Fibroblast of skin of back (primary cell): ENCODE data around the gene CDK2AP2. TPM values are rescaled to one million over a fixed set of nuclear protein-coding genes. Genes with fewer than 3 reads are reported as not detected.
A peak's percentile ranks its signal among the peaks of the same experiment; 100 is the strongest.
"Not testable (repeated sequence)": the region's sequence is repeated elsewhere in the genome, so short reads cannot be mapped to it uniquely, and the experiment has no call there.

Experiments used
- DNase-seq: peaks from one replicate; pipeline ENCODE4 v3.0.0-alpha.2; 2013
- polyA plus RNA-seq, 2 experiments: library from polyadenylated mRNA; unstranded; fragments of 120-200 nt; gene quantifications; one replicate each; pipeline ENCODE4 v1.2.1, GENCODE V29; 2013; ENCODE audit not compliant: insufficient read length in 2 of 2

The CDK2AP2 gene
- 76.6 TPM for polyA plus RNA-seq (2013, experiment 1 of 2; ENCODE audit: insufficient read length)
- 44.9 TPM for polyA plus RNA-seq (2013, experiment 2 of 2; ENCODE audit: insufficient read length)

- DNase-seq, result peak; percentile 100
Observed at GRCh38 chr11:67507864-67508485, at the start of gene CDK2AP2. CDK2AP2 (minus strand) TSS chr11:67508162; CDS start chr11:67508082, 80 bp downstream.

GRCh38 chr11:67556244-67556643 lies 48.3 kb upstream of the CDK2AP2 start:
- DNase-seq, result no peak

- DNase-seq, result not testable (repeated sequence)
Observed at GRCh38 chr11:67551697-67552096, 43.7 kb upstream of the CDK2AP2 start.

- no peak for DNase-seq
Observed at GRCh38 chr11:67551127-67551526, 43.2 kb upstream of the CDK2AP2 start.

- no peak for DNase-seq
Observed at GRCh38 chr11:67548555-67549110, 40.7 kb upstream of the CDK2AP2 start.

- DNase-seq, result not testable (repeated sequence)
Observed at GRCh38 chr11:67548112-67548511, 40.1 kb upstream of the CDK2AP2 start.

GRCh38 chr11:67545280-67545679 lies 37.3 kb upstream of the CDK2AP2 start:
- DNase-seq, result no peak

- no peak for DNase-seq
Observed at GRCh38 chr11:67544616-67545242, 36.8 kb upstream of the CDK2AP2 start.

GRCh38 chr11:67543585-67543984 lies 35.6 kb upstream of the CDK2AP2 start:
- DNase-seq, result no peak

GRCh38 chr11:67542971-67543370 lies 35.0 kb upstream of the CDK2AP2 start:
- DNase-seq, result no peak

- no peak for DNase-seq
Observed at GRCh38 chr11:67542169-67542568, 34.2 kb upstream of the CDK2AP2 start.

- DNase-seq, result no peak
Observed at GRCh38 chr11:67541198-67541597, 33.2 kb upstream of the CDK2AP2 start.

- DNase-seq, result no peak
Observed at GRCh38 chr11:67539550-67539949, 31.6 kb upstream of the CDK2AP2 start.

GRCh38 chr11:67538823-67539505 lies 31.0 kb upstream of the CDK2AP2 start:
- no peak for DNase-seq

- DNase-seq, result peak; percentile 18
Observed at GRCh38 chr11:67538306-67538705, 30.3 kb upstream of the CDK2AP2 start.

- DNase-seq, result no peak
Observed at GRCh38 chr11:67535561-67535960, 27.6 kb upstream of the CDK2AP2 start.

- DNase-seq, result no peak
Observed at GRCh38 chr11:67534070-67534679, 26.2 kb upstream of the CDK2AP2 start.

GRCh38 chr11:67532889-67533288 lies 24.9 kb upstream of the CDK2AP2 start:
- no peak for DNase-seq

- DNase-seq, result no peak
Observed at GRCh38 chr11:67530282-67530592, 22.3 kb upstream of the CDK2AP2 start.

- no peak for DNase-seq
Observed at GRCh38 chr11:67528376-67528775, 20.4 kb upstream of the CDK2AP2 start.

- no peak for DNase-seq
Observed at GRCh38 chr11:67525275-67525976, 17.5 kb upstream of the CDK2AP2 start.

GRCh38 chr11:67524480-67524808 lies 16.5 kb upstream of the CDK2AP2 start:
- DNase-seq, result no peak
